Measurements from ENCODE around the gene CDHR2. TPM values are rescaled to one million over a fixed set of nuclear protein-coding genes. Genes with fewer than 3 reads are reported as not detected.
"Not testable (repeated sequence)": the region's sequence is repeated elsewhere in the genome, so short reads cannot be mapped to it uniquely, and the experiment has no call there.

CDHR2 gene
- total RNA-seq, 1 experiment from 2014 or later, result 1.2 TPM

- in situ Hi-C loops (cut with HindIII; ENCODE audit: low pct_unique_long_range_greater_than_20kb, low sequenced_read_pairs), result no loop called here
- DNase-seq (ENCODE audit: low read depth), result no peak
Measured at GRCh38 chr5:176583076-176583475, 33.9 kb downstream of the CDHR2 start.

- in situ Hi-C loops (cut with HindIII; ENCODE audit: low pct_unique_long_range_greater_than_20kb, low sequenced_read_pairs), result no loop called here
- DNase-seq (ENCODE audit: low read depth), result no peak
Measured at GRCh38 chr5:176587398-176587797, 38.3 kb downstream of the CDHR2 start.

GRCh38 chr5:176588297-176588696 lies 39.2 kb downstream of the CDHR2 start:
- in situ Hi-C loops (cut with HindIII; ENCODE audit: low pct_unique_long_range_greater_than_20kb, low sequenced_read_pairs), result no loop called here
- DNase-seq (ENCODE audit: low read depth), result no peak

GRCh38 chr5:176589039-176589769 lies 40.1 kb downstream of the CDHR2 start:
- in situ Hi-C loops (cut with HindIII; ENCODE audit: low pct_unique_long_range_greater_than_20kb, low sequenced_read_pairs), result no loop called here
- DNase-seq (ENCODE audit: low read depth), result no peak

- in situ Hi-C loops (cut with HindIII; ENCODE audit: low pct_unique_long_range_greater_than_20kb, low sequenced_read_pairs), result no loop called here
Measured at GRCh38 chr5:176590035-176590717, 41.0 kb downstream of the CDHR2 start.

GRCh38 chr5:176591667-176592066 lies 42.5 kb downstream of the CDHR2 start:
- DNase-seq (ENCODE audit: low read depth); in situ Hi-C loops (cut with HindIII; ENCODE audit: low pct_unique_long_range_greater_than_20kb, low sequenced_read_pairs): not testable (repeated sequence)

More at GRCh38 chr5:176590035-176590717, 41.0 kb downstream of the CDHR2 start:
- no peak for DNase-seq (ENCODE audit: low read depth)

GRCh38 chr5:176592573-176592972 lies 43.4 kb downstream of the CDHR2 start:
- in situ Hi-C loops (cut with HindIII; ENCODE audit: low pct_unique_long_range_greater_than_20kb, low sequenced_read_pairs), result no loop called here
- no peak for DNase-seq (ENCODE audit: low read depth)

GRCh38 chr5:176593273-176593869 lies 44.2 kb downstream of the CDHR2 start:
- in situ Hi-C loops (cut with HindIII; ENCODE audit: low pct_unique_long_range_greater_than_20kb, low sequenced_read_pairs), result no loop called here
- DNase-seq (ENCODE audit: low read depth), result no peak

GRCh38 chr5:176594554-176594953 lies 45.4 kb downstream of the CDHR2 start:
- in situ Hi-C loops (cut with HindIII; ENCODE audit: low pct_unique_long_range_greater_than_20kb, low sequenced_read_pairs), result no loop called here
- DNase-seq (ENCODE audit: low read depth), result no peak

- in situ Hi-C loops (cut with HindIII; ENCODE audit: low pct_unique_long_range_greater_than_20kb, low sequenced_read_pairs), result no loop called here
Measured at GRCh38 chr5:176595386-176595943, 46.3 kb downstream of the CDHR2 start.

GRCh38 chr5:176596069-176596644 lies 47.0 kb downstream of the CDHR2 start:
- in situ Hi-C loops (cut with HindIII; ENCODE audit: low pct_unique_long_range_greater_than_20kb, low sequenced_read_pairs), result no loop called here
- DNase-seq (ENCODE audit: low read depth), result no peak

More at GRCh38 chr5:176595386-176595943, 46.3 kb downstream of the CDHR2 start:
- DNase-seq (ENCODE audit: low read depth), result no peak

- DNase-seq (ENCODE audit: low read depth), result no peak
- in situ Hi-C loops (cut with HindIII; ENCODE audit: low pct_unique_long_range_greater_than_20kb, low sequenced_read_pairs), result no loop called here
Measured at GRCh38 chr5:176596689-176597416, 47.7 kb downstream of the CDHR2 start.

GRCh38 chr5:176597417-176598389 lies 48.6 kb downstream of the CDHR2 start:
- DNase-seq (ENCODE audit: low read depth), result no peak
- in situ Hi-C loops (cut with HindIII; ENCODE audit: low pct_unique_long_range_greater_than_20kb, low sequenced_read_pairs), result no loop called here

- DNase-seq (ENCODE audit: low read depth); in situ Hi-C loops (cut with HindIII; ENCODE audit: low pct_unique_long_range_greater_than_20kb, low sequenced_read_pairs): not testable (repeated sequence)
Measured at GRCh38 chr5:176599749-176600430, 50.7 kb downstream of the CDHR2 start.

GRCh38 chr5:176601901-176602482 lies 52.9 kb downstream of the CDHR2 start:
- DNase-seq (ENCODE audit: low read depth), result no peak
- in situ Hi-C loops (cut with HindIII; ENCODE audit: low pct_unique_long_range_greater_than_20kb, low sequenced_read_pairs), result no loop called here

- in situ Hi-C loops (cut with HindIII; ENCODE audit: low pct_unique_long_range_greater_than_20kb, low sequenced_read_pairs), result no loop called here
- no peak for DNase-seq (ENCODE audit: low read depth)
Measured at GRCh38 chr5:176603091-176603490, 53.9 kb downstream of the CDHR2 start.

Measured in Caki2 (cell line).